CD14-positive monocyte (primary cell): Measurements from ENCODE around the gene CEACAM7. TPM values are rescaled to one million over a fixed set of nuclear protein-coding genes. Genes with fewer than 3 reads are reported as not detected.
"Not testable (repeated sequence)": the region's sequence is repeated elsewhere in the genome, so short reads cannot be mapped to it uniquely, and the experiment has no call there.

Source experiments
- DNase-seq, 3 donors: peaks; one replicate each; pipeline ENCODE4 v3.0.0-alpha.2; 2011 to 2022
- H2AFZ ChIP-seq: 2 replicates; pipeline ENCODE4 v1.6.0; 2012; ENCODE audit warnings: mild to moderate bottlenecking, low read depth, low read length, inconsistent platforms; ENCODE audit not compliant: insufficient read depth, poor library complexity, severe bottlenecking
- H3K27ac ChIP-seq, 2 donors: 1 replicate in 1 of 2; 2 replicates in 1 of 2; pipeline ENCODE4 v1.5.1; 2012 to 2013; ENCODE audit warnings: low read length in 2 of 2, control low read depth in 1 of 2, inconsistent platforms in 1 of 2, low read depth in 1 of 2, mild to moderate bottlenecking in 1 of 2
- H3K27me3 ChIP-seq, 2 donors: one replicate each; pipeline versions ENCODE4 v1.6.0 to v1.6.1; 2011 to 2013; ENCODE audit warnings: low read length in 2 of 2; ENCODE audit not compliant: control insufficient read depth in 2 of 2, insufficient read depth in 2 of 2
- H3K36me3 ChIP-seq, 2 donors: replicated peaks in 1 of 2; 1 replicate in 1 of 2; 2 replicates in 1 of 2; pipeline versions ENCODE4 v1.5.1 to v1.6.1; 2012 to 2013; ENCODE audit warnings: low read length in 2 of 2, control low read depth in 1 of 2, inconsistent platforms in 1 of 2, mild to moderate bottlenecking in 1 of 2; ENCODE audit not compliant: insufficient read depth in 2 of 2, control insufficient read depth in 1 of 2
- H3K4me1 ChIP-seq, 2 donors: 1 replicate in 1 of 2; 2 replicates in 1 of 2; pipeline versions ENCODE4 v1.5.1 to v1.6.1; 2012 to 2013; ENCODE audit warnings: low read length in 2 of 2, control low read depth in 1 of 2, inconsistent platforms in 1 of 2, mild to moderate bottlenecking in 1 of 2, moderate library complexity in 1 of 2; ENCODE audit not compliant: insufficient read depth in 2 of 2, control insufficient read depth in 1 of 2
- H3K4me2 ChIP-seq: replicated peaks from 2 replicates; pipeline ENCODE3; 2012; ENCODE audit warnings: low read length, moderate library complexity, mild to moderate bottlenecking; ENCODE audit not compliant: poor library complexity, severe bottlenecking; ENCODE audit errors: extremely low read depth
- H3K4me3 ChIP-seq, 3 experiments: fragments of 200-600 bp in 1 of 3; sonication (generic) in 1 of 3; replicated peaks in 1 of 3; 1 replicate in 2 of 3; 2 replicates in 1 of 3; pipeline ENCODE4 v1.5.1; 2011 to 2013; ENCODE audit warnings: low read length in 3 of 3, mild to moderate bottlenecking in 3 of 3, control low read depth in 2 of 3, low read depth in 2 of 3, inconsistent platforms in 1 of 3, moderate library complexity in 1 of 3
- H3K79me2 ChIP-seq: 2 replicates; pipeline ENCODE4 v1.6.0; 2012; ENCODE audit warnings: mild to moderate bottlenecking, control low read depth, inconsistent platforms, low read length, moderate library complexity; ENCODE audit not compliant: insufficient read depth
- H3K9ac ChIP-seq: 2 replicates; pipeline ENCODE4 v1.6.0; 2017; ENCODE audit warnings: low read length, mild to moderate bottlenecking; ENCODE audit not compliant: insufficient read depth, poor library complexity, severe bottlenecking
- H3K9me3 ChIP-seq, 2 donors: replicated peaks in 1 of 2; 1 replicate in 1 of 2; 2 replicates in 1 of 2; pipeline versions ENCODE4 v1.5.1 to v1.6.1; 2012 to 2013; ENCODE audit warnings: low read length in 2 of 2, control low read depth in 1 of 2; ENCODE audit not compliant: control insufficient read depth in 1 of 2, insufficient read depth in 1 of 2
- H4K20me1 ChIP-seq: 2 replicates; pipeline ENCODE4 v1.6.0; 2012; ENCODE audit warnings: mild to moderate bottlenecking, low read length, control low read depth, moderate library complexity; ENCODE audit not compliant: insufficient read depth
- H3K27ac Mint-ChIP-seq, 7 donors: one replicate each; pipeline ENCODE4 v1.8.0; 2020; ENCODE audit warnings: mild to moderate bottlenecking in 7 of 7, mixed read lengths in 7 of 7, moderate library complexity in 6 of 7, inconsistent platforms in 2 of 7
- H3K27me3 Mint-ChIP-seq, 3 donors: one replicate each; pipeline ENCODE4 v1.8.0; 2021 to 2022; ENCODE audit warnings: low read depth in 3 of 3, mild to moderate bottlenecking in 3 of 3, mixed read lengths in 3 of 3, moderate library complexity in 3 of 3, inconsistent platforms in 1 of 3
- H3K36me3 Mint-ChIP-seq, 2 donors: one replicate each; pipeline ENCODE4 v1.8.0; 2020; ENCODE audit warnings: mixed read lengths in 2 of 2, inconsistent platforms in 1 of 2, mild to moderate bottlenecking in 1 of 2
- H3K4me1 Mint-ChIP-seq: one replicate; pipeline ENCODE4 v1.8.0; 2020; ENCODE audit warnings: mild to moderate bottlenecking, mixed read lengths
- H3K4me3 Mint-ChIP-seq, 2 donors: one replicate each; pipeline ENCODE4 v1.8.0; 2020; ENCODE audit warnings: mild to moderate bottlenecking in 2 of 2, mixed read lengths in 2 of 2, moderate library complexity in 1 of 2
- H3K9me3 Mint-ChIP-seq, 7 donors: one replicate each; pipeline ENCODE4 v1.8.0; 2020 to 2022; ENCODE audit warnings: mixed read lengths in 7 of 7, mild to moderate bottlenecking in 6 of 7, moderate library complexity in 6 of 7, inconsistent platforms in 2 of 7
- WGBS: methylation state at CpG from one replicate; pipeline ENCODE4 v1.1.5; 2013; ENCODE audit warnings: missing lambda C conversion rate; ENCODE audit not compliant: insufficient coverage; 5-methylcytosine and 5-hydroxymethylcytosine counted together
- intact Hi-C, 2 donors: fragments of 100-400 bp; cut with micrococcal nuclease; formaldehyde crosslinking; loops; one replicate each; pipeline versions ENCODE4 v1.15.0 to v1.15.1; 2023
- polyA plus RNA-seq, 3 donors: library from polyadenylated mRNA; depleted of rRNA in 1 of 3; unstranded in 2 of 3; stranded (reverse) in 1 of 3; fragments of 300-500 nt in 2 of 3; fragments of >200 nt in 1 of 3; fragmentation: Illumina TruSeq in 2 of 3; gene quantifications; 1 replicate in 2 of 3; 2 replicates in 1 of 3; pipeline ENCODE4 v1.2.3, GENCODE V29; 2012 to 2021
- TF ChIP-seq, protein P1 (sequence below): fragments of 200-600 bp; IDR thresholded peaks from one replicate; pipeline ENCODE4 v1.8.0; 2022; ENCODE audit warnings: antibody characterized with exemption, mild to moderate bottlenecking

CEACAM7 gene
- polyA plus RNA-seq, 3 donors = not detected

DNA sequence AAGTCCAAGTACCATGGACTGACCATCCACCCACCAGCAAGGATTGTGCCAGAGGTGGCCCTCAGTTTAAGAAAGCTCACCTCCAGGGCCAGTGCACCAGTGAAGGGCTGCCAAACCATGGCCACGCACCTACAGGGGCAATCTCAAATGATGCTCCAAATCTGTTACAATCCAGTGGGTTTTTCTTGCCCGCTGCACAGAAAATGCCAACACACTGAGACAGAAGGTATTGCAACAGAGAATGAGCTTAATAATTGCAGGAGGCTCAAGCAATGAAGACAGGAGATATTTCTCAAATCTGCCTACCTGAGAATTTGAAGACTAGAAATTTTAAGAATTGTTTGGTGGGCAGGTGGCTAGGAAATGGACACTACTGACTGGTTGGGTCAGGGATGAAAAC lies 22.0 kb downstream of the CEACAM7 start:
- Histone ChIP-seq H3K4me2 (no peak overlapping the region), H3K36me3 (no peaks in the 10 kb centered on the region), H3K4me1 (no peaks in the 10 kb centered on the region), H2AFZ (no peak overlapping the region), H3K27me3 (peaks cover 12% of the 10 kb centered on the region in 2 donors), H3K79me2 (no peaks in the 10 kb centered on the region), H3K9me3 (peaks cover 17 to 39% of the 10 kb centered on the region in 2 donors), H3K9ac (no peak overlapping the region), H3K27ac (no peak overlapping the region), H4K20me1 (no peaks in the 10 kb centered on the region), H3K4me3 (no peak overlapping the region)
- intact Hi-C loops = no loop called here
- Mint-ChIP-seq H3K9me3 (peaks cover 17 to 49% (median 37%) of the 10 kb centered on the region in 7 donors), H3K36me3 (no peaks in the 10 kb centered on the region), H3K27ac (no peak overlapping the region), H3K27me3 (peaks cover 6 to 42% (median 15%) of the 10 kb centered on the region in 3 donors), H3K4me1 (no peaks in the 10 kb centered on the region), H3K4me3 (no peak overlapping the region)
- TF ChIP-seq, protein P1, sequence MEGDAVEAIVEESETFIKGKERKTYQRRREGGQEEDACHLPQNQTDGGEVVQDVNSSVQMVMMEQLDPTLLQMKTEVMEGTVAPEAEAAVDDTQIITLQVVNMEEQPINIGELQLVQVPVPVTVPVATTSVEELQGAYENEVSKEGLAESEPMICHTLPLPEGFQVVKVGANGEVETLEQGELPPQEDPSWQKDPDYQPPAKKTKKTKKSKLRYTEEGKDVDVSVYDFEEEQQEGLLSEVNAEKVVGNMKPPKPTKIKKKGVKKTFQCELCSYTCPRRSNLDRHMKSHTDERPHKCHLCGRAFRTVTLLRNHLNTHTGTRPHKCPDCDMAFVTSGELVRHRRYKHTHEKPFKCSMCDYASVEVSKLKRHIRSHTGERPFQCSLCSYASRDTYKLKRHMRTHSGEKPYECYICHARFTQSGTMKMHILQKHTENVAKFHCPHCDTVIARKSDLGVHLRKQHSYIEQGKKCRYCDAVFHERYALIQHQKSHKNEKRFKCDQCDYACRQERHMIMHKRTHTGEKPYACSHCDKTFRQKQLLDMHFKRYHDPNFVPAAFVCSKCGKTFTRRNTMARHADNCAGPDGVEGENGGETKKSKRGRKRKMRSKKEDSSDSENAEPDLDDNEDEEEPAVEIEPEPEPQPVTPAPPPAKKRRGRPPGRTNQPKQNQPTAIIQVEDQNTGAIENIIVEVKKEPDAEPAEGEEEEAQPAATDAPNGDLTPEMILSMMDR = no peak
- WGBS = 80% methylated on average over 1 of the region's 2 CpGs
- no peak for DNase-seq

DNA sequence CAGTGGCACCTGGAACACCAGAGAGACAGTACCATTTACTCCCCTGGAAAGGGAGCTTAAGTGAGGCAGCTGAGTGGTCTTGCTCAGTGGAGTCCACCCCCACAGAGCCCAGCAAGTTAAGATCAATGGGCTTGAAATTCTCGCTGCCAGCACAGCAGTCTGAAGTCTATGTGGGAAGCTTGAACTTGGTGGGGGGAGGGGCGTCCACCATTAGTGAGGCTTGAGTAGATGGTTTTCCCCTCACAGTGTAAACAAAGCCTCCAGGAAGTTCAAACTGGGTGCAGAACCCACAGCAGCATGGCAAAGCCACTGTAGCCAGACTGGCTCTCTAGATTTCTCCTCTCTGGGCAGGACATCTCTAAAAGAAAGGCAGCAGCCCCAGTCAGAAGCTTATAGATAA lies 30.9 kb downstream of the CEACAM7 start:
- WGBS = no CpG with 5 or more reads among the region's 2 CpGs
- DNase-seq = no peak
- Mint-ChIP-seq H3K36me3 (no peaks in the 10 kb centered on the region), H3K4me3 (no peak overlapping the region), H3K27ac (no peak overlapping the region), H3K4me1 (no peaks in the 10 kb centered on the region), H3K27me3 (peaks cover 36 to 88% (median 59%) of the 10 kb centered on the region in 3 donors), H3K9me3 (peaks cover 3 to 23% (median 9%) of the 10 kb centered on the region in 7 donors)
- Histone ChIP-seq H3K4me2 (no peak overlapping the region), H3K27ac (no peak overlapping the region), H3K9me3 (no peaks in the 10 kb centered on the region), H3K9ac (no peak overlapping the region), H3K4me3 (no peak overlapping the region), H4K20me1 (no peaks in the 10 kb centered on the region), H3K4me1 (no peaks in the 10 kb centered on the region), H2AFZ (no peak overlapping the region), H3K79me2 (no peaks in the 10 kb centered on the region), H3K36me3 (no peaks in the 10 kb centered on the region), H3K27me3 (peaks cover 31 to 43% of the 10 kb centered on the region in 2 donors)
- TF ChIP-seq, protein P1 = no peak
- intact Hi-C loops = no loop called here

DNA sequence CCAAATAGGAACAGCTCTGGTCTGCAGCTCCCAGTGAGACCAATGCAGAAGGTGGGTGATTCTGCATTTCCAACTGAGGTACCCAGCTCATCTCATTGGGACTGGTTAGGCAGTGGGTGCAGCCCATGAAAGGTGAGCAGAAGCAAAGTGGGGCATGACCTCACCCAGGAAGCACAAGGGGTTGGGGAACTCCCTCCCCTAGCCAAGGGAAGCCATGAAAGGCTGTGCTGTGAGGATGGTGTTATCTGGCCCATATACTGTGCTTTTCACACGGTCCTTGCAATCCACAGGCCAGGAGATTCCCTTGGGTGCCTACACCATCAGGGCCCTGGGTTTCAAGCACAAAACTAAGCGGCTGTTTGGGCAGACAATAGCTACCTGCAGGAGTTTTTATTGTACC lies 31.3 kb downstream of the CEACAM7 start:
- H3K27ac Mint-ChIP-seq, H3K4me3 Mint-ChIP-seq, H3K4me2 ChIP-seq, H3K9me3 ChIP-seq, H3K4me1 ChIP-seq, H3K4me1 Mint-ChIP-seq, H3K4me3 ChIP-seq, DNase-seq, H4K20me1 ChIP-seq, H3K36me3 ChIP-seq, H3K27ac ChIP-seq, H3K36me3 Mint-ChIP-seq, H2AFZ ChIP-seq, intact Hi-C loops, H3K79me2 ChIP-seq, H3K9ac ChIP-seq: not testable (repeated sequence)
- peaks cover 34 to 47% of the 10 kb centered on the region in 2 donors for H3K27me3 ChIP-seq
- H3K9me3 Mint-ChIP-seq = peaks cover 3 to 23% (median 6%) of the 10 kb centered on the region in 7 donors
- 90% methylated on average over 1 of the region's 2 CpGs for WGBS
- H3K27me3 Mint-ChIP-seq = peaks cover 40 to 87% (median 59%) of the 10 kb centered on the region in 3 donors
